Effector memory CD4-positive, alpha-beta T cell (primary cell): Measurements from ENCODE around the gene MAP3K1.
"Not testable (repeated sequence)": the region's sequence is repeated elsewhere in the genome, so short reads cannot be mapped to it uniquely, and the experiment has no call there.

Experiments used
- DNase-seq, 3 donors: peaks; one replicate each; pipeline ENCODE4 v3.0.0-alpha.2; 2020
- H3K27ac ChIP-seq: 2 replicates; pipeline ENCODE4 v1.7.0; 2013; ENCODE audit warnings: mild to moderate bottlenecking, low read length, moderate library complexity; ENCODE audit not compliant: insufficient read depth, poor library complexity, severe bottlenecking
- H3K27me3 ChIP-seq: replicated peaks from 2 replicates; pipeline ENCODE4 v1.7.0; 2013; ENCODE audit warnings: mild to moderate bottlenecking, low read length; ENCODE audit not compliant: insufficient read depth, control insufficient read depth, poor library complexity, severe bottlenecking
- H3K36me3 ChIP-seq: 2 replicates; pipeline ENCODE4 v1.7.0; 2013; ENCODE audit warnings: mild to moderate bottlenecking, low read length, moderate library complexity; ENCODE audit not compliant: control insufficient read depth, insufficient read depth
- H3K4me1 ChIP-seq: 2 replicates; pipeline ENCODE4 v1.7.0; 2013; ENCODE audit warnings: low read length, mild to moderate bottlenecking; ENCODE audit not compliant: control insufficient read depth, insufficient read depth, poor library complexity, severe bottlenecking
- H3K4me3 ChIP-seq: 2 replicates; pipeline ENCODE4 v1.7.0; 2013; ENCODE audit warnings: low read length, low read depth, mild to moderate bottlenecking; ENCODE audit not compliant: insufficient read depth, poor library complexity, severe bottlenecking
- H3K9me3 ChIP-seq: 2 replicates; pipeline ENCODE4 v1.7.0; 2013; ENCODE audit warnings: mild to moderate bottlenecking, low read length, moderate library complexity; ENCODE audit not compliant: control insufficient read depth
- total RNA-seq, 3 donors: gene quantifications; one replicate each; lab custom pipeline; 2026; lab: John Stamatoyannopoulos, UW

MAP3K1 gene
- total RNA-seq = 234 to 383 (median 355) reads per million in 3 donors

DNA sequence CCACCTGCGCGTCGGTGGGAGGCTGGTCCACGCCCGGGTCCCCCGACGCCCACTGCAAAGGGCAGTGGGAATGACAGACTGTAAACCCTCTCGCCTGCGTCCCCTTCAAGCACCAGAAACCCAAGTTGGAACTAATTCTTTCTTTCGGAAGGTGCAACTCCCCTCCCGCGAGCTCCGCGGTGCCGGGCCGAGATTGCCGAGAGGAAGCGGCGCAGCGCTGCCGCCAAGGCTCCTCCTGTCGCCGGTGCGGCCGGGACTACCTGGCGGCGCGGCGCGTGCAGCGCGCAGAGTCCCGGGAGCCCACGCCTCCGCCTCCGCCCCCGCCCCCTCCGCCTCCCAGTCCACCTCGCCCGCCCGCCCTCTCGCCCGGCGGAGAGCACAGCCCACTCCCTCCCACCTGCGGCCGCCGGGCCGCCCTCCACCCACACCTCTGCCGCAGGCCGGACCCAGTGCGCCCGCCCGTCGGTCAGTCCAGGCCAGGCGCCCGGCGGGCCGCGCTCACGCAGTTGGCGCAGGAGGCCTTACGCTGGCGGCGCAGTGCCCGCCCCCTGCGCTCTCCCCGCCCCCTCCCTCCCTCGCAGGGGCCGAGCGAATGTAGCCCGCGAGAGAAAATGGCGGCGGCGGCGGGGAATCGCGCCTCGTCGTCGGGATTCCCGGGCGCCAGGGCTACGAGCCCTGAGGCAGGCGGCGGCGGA, at the start of gene MAP3K1:
Gene MAP3K1, plus strand, starts transcription at position 587 of the 695 bp plus-strand sequence. Its CDS starts 25 bp downstream, at position 612.
- no peaks in the 10 kb centered on the region for H3K27me3 ChIP-seq
- peak; percentile 68 to 75 (median 74) for DNase-seq
- no peaks in the 10 kb centered on the region for H3K36me3 ChIP-seq
- peak within 1 kb of the TSS; percentile 93 for H3K27ac ChIP-seq
- H3K4me3 ChIP-seq = peak within 1 kb of the TSS; percentile 83
- no peaks in the 10 kb centered on the region for H3K4me1 ChIP-seq
- no peaks in the 10 kb centered on the region for H3K9me3 ChIP-seq

DNA sequence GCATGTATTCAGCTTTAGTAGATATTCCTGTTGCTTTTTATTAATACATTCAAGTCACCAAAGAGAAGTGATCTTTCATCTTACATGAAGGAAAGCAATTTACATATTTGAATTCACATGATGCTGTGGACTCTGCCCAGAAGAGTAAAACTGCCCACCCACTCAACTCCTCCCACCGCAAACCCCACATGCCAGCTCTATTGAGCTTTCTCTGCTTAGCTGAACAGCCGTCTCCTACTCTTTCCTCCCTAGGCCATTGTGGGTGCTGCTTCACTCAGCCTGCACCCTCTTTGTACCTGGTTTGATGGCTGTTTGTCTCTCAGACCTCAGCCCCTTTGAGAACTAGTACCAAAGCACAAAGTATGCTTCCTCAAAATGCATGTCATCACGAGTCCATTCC, 48.4 kb upstream of the MAP3K1 start:
- Histone ChIP-seq H3K4me3 (no peak overlapping the region), H3K27ac (no peak overlapping the region), H3K9me3 (no peaks in the 10 kb centered on the region), H3K4me1 (no peaks in the 10 kb centered on the region), H3K36me3 (no peaks in the 10 kb centered on the region), H3K27me3 (no peaks in the 10 kb centered on the region)
- DNase-seq = no peak

GRCh38 chr5:56769875-56770604, 45.3 kb upstream of the MAP3K1 start:
- no peak overlapping the region for H3K27ac ChIP-seq
- no peaks in the 10 kb centered on the region for H3K4me1 ChIP-seq
- no peaks in the 10 kb centered on the region for H3K27me3 ChIP-seq
- DNase-seq = no peak
- H3K36me3 ChIP-seq = no peaks in the 10 kb centered on the region
- H3K9me3 ChIP-seq = no peaks in the 10 kb centered on the region
- H3K4me3 ChIP-seq = no peak overlapping the region

- no peaks in the 10 kb centered on the region for H3K4me1 ChIP-seq
- no peaks in the 10 kb centered on the region for H3K36me3 ChIP-seq
- no peak for DNase-seq
- H3K27ac ChIP-seq = no peak overlapping the region
- no peak overlapping the region for H3K4me3 ChIP-seq
- no peaks in the 10 kb centered on the region for H3K27me3 ChIP-seq
- H3K9me3 ChIP-seq = no peaks in the 10 kb centered on the region
Measured at GRCh38 chr5:56772767-56773166, 42.6 kb upstream of the MAP3K1 start.

DNA sequence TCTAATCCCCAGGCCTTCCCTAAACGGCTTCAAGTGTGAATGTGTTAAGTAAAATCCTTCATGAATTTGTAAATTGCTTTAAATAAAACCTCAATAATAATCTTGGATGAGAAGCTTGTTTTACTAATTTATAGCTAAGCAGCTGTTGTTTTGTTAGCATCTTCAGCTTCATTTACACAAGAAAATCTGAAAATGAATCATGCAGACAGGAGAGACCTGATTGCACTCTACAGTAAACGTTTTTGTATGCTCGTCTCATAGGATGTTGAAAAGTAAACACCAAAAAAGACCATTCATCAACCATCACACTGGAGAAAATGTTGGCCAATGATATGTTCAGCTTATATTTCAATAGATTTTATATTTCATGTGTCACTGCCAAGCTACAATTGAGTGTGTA, 40.4 kb upstream of the MAP3K1 start:
- Histone ChIP-seq H3K36me3 (no peaks in the 10 kb centered on the region), H3K27me3 (no peaks in the 10 kb centered on the region), H3K4me1 (no peaks in the 10 kb centered on the region), H3K9me3 (no peaks in the 10 kb centered on the region), H3K4me3 (no peak overlapping the region), H3K27ac (no peak overlapping the region)
- no peak for DNase-seq

GRCh38 chr5:56776212-56776846, 39.0 kb upstream of the MAP3K1 start:
- H3K36me3 ChIP-seq, H3K27ac ChIP-seq, DNase-seq, H3K4me1 ChIP-seq, H3K4me3 ChIP-seq, H3K27me3 ChIP-seq, H3K9me3 ChIP-seq: not testable (repeated sequence)

DNA sequence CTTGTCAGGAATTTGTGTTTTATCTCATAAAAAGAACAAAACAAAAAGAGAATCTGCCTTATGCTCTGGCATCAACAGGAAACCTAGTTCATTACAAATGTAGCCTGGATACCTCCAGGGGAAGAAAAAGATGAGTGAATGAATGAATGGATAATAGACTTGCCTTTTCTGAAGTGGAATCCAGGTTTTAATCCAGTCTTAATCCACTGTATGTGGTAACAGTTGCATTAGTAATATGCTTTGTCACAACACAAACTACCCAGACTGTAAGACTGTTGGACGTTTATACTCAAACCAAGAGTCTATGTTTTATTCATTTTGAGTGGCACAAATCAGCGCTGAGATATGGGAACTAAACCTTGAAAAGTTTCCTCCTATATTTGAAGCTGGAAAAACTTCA, 32.1 kb upstream of the MAP3K1 start:
- no peak overlapping the region for H3K4me3 ChIP-seq
- no peak overlapping the region for H3K27ac ChIP-seq
- no peaks in the 10 kb centered on the region for H3K4me1 ChIP-seq
- DNase-seq = no peak
- H3K27me3 ChIP-seq = no peaks in the 10 kb centered on the region
- no peaks in the 10 kb centered on the region for H3K9me3 ChIP-seq
- H3K36me3 ChIP-seq = no peaks in the 10 kb centered on the region

- DNase-seq = no peak
- Histone ChIP-seq H3K27me3 (no peaks in the 10 kb centered on the region), H3K4me1 (no peaks in the 10 kb centered on the region), H3K9me3 (no peaks in the 10 kb centered on the region), H3K4me3 (no peak overlapping the region), H3K27ac (no peak overlapping the region), H3K36me3 (no peaks in the 10 kb centered on the region)
Measured at GRCh38 chr5:56786346-56786745, 29.0 kb upstream of the MAP3K1 start.

- no peaks in the 10 kb centered on the region for H3K27me3 ChIP-seq
- H3K4me3 ChIP-seq = no peak overlapping the region
- H3K9me3 ChIP-seq = no peaks in the 10 kb centered on the region
- no peaks in the 10 kb centered on the region for H3K4me1 ChIP-seq
- no peaks in the 10 kb centered on the region for H3K36me3 ChIP-seq
- DNase-seq = no peak
- H3K27ac ChIP-seq = no peak overlapping the region
Measured at GRCh38 chr5:56791396-56791795, 24.0 kb upstream of the MAP3K1 start.

- H3K9me3 ChIP-seq = no peaks in the 10 kb centered on the region
- no peaks in the 10 kb centered on the region for H3K4me1 ChIP-seq
- no peak for DNase-seq
- no peak overlapping the region for H3K27ac ChIP-seq
- H3K4me3 ChIP-seq = no peak overlapping the region
- no peaks in the 10 kb centered on the region for H3K36me3 ChIP-seq
- no peaks in the 10 kb centered on the region for H3K27me3 ChIP-seq
Measured at GRCh38 chr5:56798521-56798920, 16.8 kb upstream of the MAP3K1 start.
